Measurements from ENCODE around the gene SH3RF1. TPM values are rescaled to one million over a fixed set of nuclear protein-coding genes. Genes with fewer than 3 reads are reported as not detected.
A peak's percentile ranks its signal among the peaks of the same experiment; 100 is the strongest.

Gene SH3RF1
- total RNA-seq, 1 experiment from 2014 or later, result 16.6 TPM

DNA sequence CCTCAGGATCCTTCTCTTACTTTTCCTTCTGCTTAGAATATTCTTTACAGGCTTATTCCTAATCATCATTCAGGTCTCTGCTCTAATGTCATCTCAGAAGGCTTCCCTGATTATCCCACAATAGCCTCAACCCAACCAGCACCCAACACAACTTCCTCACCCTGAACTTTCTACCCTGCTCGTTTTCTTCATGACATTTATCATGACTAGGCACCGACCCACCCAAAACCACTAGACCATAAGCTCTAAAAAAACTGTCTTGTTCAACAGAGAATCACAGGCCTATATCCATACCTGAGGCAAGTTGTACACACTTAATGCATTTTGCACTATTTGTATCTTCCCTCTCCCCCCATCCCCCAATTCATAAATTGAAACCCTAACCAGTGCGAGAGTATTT is 95.3 kb downstream of the SH3RF1 start (continued):
- TF ChIP-seq IRF2 (CRISPR knock-in tag; IDR thresholded peaks at IDR 0.05; ENCODE audit: borderline replicate concordance, low read depth) (no peak), PRRX2 (CRISPR knock-in tag; IDR thresholded peaks at IDR 0.05) (no peak), KAT7 (CRISPR knock-in tag; IDR thresholded peaks at IDR 0.05; ENCODE audit: borderline replicate concordance) (no peak), NR3C1 (CRISPR knock-in tag; conservative IDR thresholded peaks at IDR 0.05; ENCODE audit: low read depth) (no peak), FOXP1 (CRISPR knock-in tag; IDR thresholded peaks at IDR 0.05; ENCODE audit: borderline replicate concordance) (no peak), ZNF232 (CRISPR knock-in tag; IDR thresholded peaks at IDR 0.05) (no peak), CBFB (CRISPR knock-in tag; IDR thresholded peaks at IDR 0.05; ENCODE audit: low read depth) (no peak)
- TF ChIP-seq, protein P1, sequence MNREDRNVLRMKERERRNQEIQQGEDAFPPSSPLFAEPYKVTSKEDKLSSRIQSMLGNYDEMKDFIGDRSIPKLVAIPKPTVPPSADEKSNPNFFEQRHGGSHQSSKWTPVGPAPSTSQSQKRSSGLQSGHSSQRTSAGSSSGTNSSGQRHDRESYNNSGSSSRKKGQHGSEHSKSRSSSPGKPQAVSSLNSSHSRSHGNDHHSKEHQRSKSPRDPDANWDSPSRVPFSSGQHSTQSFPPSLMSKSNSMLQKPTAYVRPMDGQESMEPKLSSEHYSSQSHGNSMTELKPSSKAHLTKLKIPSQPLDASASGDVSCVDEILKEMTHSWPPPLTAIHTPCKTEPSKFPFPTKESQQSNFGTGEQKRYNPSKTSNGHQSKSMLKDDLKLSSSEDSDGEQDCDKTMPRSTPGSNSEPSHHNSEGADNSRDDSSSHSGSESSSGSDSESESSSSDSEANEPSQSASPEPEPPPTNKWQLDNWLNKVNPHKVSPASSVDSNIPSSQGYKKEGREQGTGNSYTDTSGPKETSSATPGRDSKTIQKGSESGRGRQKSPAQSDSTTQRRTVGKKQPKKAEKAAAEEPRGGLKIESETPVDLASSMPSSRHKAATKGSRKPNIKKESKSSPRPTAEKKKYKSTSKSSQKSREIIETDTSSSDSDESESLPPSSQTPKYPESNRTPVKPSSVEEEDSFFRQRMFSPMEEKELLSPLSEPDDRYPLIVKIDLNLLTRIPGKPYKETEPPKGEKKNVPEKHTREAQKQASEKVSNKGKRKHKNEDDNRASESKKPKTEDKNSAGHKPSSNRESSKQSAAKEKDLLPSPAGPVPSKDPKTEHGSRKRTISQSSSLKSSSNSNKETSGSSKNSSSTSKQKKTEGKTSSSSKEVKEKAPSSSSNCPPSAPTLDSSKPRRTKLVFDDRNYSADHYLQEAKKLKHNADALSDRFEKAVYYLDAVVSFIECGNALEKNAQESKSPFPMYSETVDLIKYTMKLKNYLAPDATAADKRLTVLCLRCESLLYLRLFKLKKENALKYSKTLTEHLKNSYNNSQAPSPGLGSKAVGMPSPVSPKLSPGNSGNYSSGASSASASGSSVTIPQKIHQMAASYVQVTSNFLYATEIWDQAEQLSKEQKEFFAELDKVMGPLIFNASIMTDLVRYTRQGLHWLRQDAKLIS (CRISPR knock-in tag; IDR thresholded peaks at IDR 0.05; ENCODE audit: borderline replicate concordance), result no peak

DNA sequence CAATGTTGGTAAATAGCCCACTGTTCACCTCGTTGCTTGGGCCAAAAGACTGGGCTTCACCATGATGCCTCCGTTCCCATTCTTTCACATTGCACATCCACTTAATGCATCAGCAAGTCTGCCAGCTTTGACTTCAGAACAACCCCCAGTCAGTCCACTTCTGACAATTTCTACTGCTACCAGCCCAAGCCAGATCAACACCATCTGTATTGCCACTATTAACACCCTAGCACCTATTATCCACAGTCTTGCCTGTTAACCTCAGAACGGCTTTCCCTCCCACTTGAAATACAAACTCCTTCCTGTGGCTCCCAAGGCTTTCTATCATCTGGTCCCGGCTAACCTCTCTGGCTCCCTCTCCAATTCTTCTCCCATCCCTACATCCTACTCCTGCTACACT is 95.7 kb downstream of the SH3RF1 start:
- CTCF ChIA-PET, result no interaction called here
- POLR2A ChIA-PET, result no interaction called here
- ATAC-seq, result no peak

More for the DNA sequence above, 95.7 kb downstream of the SH3RF1 start:
- H3K27ac Mint-ChIP-seq, result 0 out of 2 replicates have a peak overlapping the region, but pooled peaks have one; percentile 14
- no peak for TF ChIP-seq TP53 (CRISPR knock-in tag; IDR thresholded peaks at IDR 0.05)
- no peak for TF ChIP-seq TEAD4 (CRISPR knock-in tag; IDR thresholded peaks at IDR 0.05)
- no peak for TF ChIP-seq ZBTB21 (CRISPR knock-in tag; IDR thresholded peaks at IDR 0.05; ENCODE audit: borderline replicate concordance)
- no peak for TF ChIP-seq NR2C2 (CRISPR knock-in tag; IDR thresholded peaks at IDR 0.05)
- TF ChIP-seq, protein P2, sequence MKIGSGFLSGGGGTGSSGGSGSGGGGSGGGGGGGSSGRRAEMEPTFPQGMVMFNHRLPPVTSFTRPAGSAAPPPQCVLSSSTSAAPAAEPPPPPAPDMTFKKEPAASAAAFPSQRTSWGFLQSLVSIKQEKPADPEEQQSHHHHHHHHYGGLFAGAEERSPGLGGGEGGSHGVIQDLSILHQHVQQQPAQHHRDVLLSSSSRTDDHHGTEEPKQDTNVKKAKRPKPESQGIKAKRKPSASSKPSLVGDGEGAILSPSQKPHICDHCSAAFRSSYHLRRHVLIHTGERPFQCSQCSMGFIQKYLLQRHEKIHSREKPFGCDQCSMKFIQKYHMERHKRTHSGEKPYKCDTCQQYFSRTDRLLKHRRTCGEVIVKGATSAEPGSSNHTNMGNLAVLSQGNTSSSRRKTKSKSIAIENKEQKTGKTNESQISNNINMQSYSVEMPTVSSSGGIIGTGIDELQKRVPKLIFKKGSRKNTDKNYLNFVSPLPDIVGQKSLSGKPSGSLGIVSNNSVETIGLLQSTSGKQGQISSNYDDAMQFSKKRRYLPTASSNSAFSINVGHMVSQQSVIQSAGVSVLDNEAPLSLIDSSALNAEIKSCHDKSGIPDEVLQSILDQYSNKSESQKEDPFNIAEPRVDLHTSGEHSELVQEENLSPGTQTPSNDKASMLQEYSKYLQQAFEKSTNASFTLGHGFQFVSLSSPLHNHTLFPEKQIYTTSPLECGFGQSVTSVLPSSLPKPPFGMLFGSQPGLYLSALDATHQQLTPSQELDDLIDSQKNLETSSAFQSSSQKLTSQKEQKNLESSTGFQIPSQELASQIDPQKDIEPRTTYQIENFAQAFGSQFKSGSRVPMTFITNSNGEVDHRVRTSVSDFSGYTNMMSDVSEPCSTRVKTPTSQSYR (CRISPR knock-in tag; IDR thresholded peaks at IDR 0.05), result no peak
- TF ChIP-seq NFATC4 (CRISPR knock-in tag; IDR thresholded peaks at IDR 0.05), result no peak
- no peak for TF ChIP-seq JUN (CRISPR knock-in tag; IDR thresholded peaks at IDR 0.05)
- TF ChIP-seq ZNF416 (CRISPR knock-in tag; IDR thresholded peaks at IDR 0.05), result no peak
- no peak for TF ChIP-seq FOXP1 (CRISPR knock-in tag; IDR thresholded peaks at IDR 0.05; ENCODE audit: borderline replicate concordance)
- TF ChIP-seq, protein P3, sequence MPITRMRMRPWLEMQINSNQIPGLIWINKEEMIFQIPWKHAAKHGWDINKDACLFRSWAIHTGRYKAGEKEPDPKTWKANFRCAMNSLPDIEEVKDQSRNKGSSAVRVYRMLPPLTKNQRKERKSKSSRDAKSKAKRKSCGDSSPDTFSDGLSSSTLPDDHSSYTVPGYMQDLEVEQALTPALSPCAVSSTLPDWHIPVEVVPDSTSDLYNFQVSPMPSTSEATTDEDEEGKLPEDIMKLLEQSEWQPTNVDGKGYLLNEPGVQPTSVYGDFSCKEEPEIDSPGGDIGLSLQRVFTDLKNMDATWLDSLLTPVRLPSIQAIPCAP (CRISPR knock-in tag; IDR thresholded peaks at IDR 0.05), result no peak
- TF ChIP-seq SOX15 (CRISPR knock-in tag; IDR thresholded peaks at IDR 0.05), result no peak
- TF ChIP-seq, protein P4, sequence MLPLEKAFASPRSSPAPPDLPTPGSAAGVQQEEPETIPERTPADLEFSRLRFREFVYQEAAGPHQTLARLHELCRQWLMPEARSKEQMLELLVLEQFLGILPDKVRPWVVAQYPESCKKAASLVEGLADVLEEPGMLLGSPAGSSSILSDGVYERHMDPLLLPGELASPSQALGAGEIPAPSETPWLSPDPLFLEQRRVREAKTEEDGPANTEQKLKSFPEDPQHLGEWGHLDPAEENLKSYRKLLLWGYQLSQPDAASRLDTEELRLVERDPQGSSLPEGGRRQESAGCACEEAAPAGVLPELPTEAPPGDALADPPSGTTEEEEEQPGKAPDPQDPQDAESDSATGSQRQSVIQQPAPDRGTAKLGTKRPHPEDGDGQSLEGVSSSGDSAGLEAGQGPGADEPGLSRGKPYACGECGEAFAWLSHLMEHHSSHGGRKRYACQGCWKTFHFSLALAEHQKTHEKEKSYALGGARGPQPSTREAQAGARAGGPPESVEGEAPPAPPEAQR (CRISPR knock-in tag; IDR thresholded peaks at IDR 0.05), result no peak
- no peak for TF ChIP-seq TCF7 (CRISPR knock-in tag; IDR thresholded peaks at IDR 0.05; ENCODE audit: low read depth)
- TF ChIP-seq, protein P1 (CRISPR knock-in tag; IDR thresholded peaks at IDR 0.05; ENCODE audit: borderline replicate concordance), result no peak
- no peak for TF ChIP-seq ZNF317 (CRISPR knock-in tag; IDR thresholded peaks at IDR 0.05; ENCODE audit: borderline replicate concordance, low read depth)
- TF ChIP-seq ZNF423 (CRISPR knock-in tag; IDR thresholded peaks at IDR 0.05), result no peak
- TF ChIP-seq ZNF138 (CRISPR knock-in tag; conservative IDR thresholded peaks at IDR 0.05), result no peak
- no peak for TF ChIP-seq MXD4 (CRISPR knock-in tag; IDR thresholded peaks at IDR 0.05; ENCODE audit: borderline replicate concordance)
- no peak for TF ChIP-seq IRF2 (CRISPR knock-in tag; IDR thresholded peaks at IDR 0.05; ENCODE audit: borderline replicate concordance, low read depth)
- H3K36me3 Mint-ChIP-seq, result no peaks in the 10 kb centered on the region
- peaks cover 25% of the 10 kb centered on the region for H3K4me1 Mint-ChIP-seq
- no peaks in the 10 kb centered on the region for H3K27me3 Mint-ChIP-seq (ENCODE audit: low read depth)
- H3K9me3 Mint-ChIP-seq, result no peaks in the 10 kb centered on the region
- no peak overlapping the region for H3K4me3 Mint-ChIP-seq
- no peak for DNase-seq (ENCODE audit: low spot score)
